H9 (cell line): ENCODE data around the gene FMN1. TPM values are rescaled to one million over a fixed set of nuclear protein-coding genes. Genes with fewer than 3 reads are reported as not detected.

Experiments
- DNase-seq: peaks from one replicate; pipeline ENCODE4 v3.0.0-alpha.2; 2017
- H2AFZ ChIP-seq: one replicate; pipeline ENCODE4 v1.6.1; 2013; ENCODE audit warnings: mild to moderate bottlenecking, low read length, control low read depth, moderate library complexity
- H2AK5ac ChIP-seq: 2 replicates; pipeline ENCODE4 v1.6.1; 2013; ENCODE audit warnings: low read length, control low read depth, mixed read lengths; ENCODE audit not compliant: insufficient read length
- H2BK120ac ChIP-seq: one replicate; pipeline ENCODE4 v1.6.1; 2013; ENCODE audit warnings: low read depth, mild to moderate bottlenecking, low read length, control low read depth, inconsistent platforms; ENCODE audit not compliant: poor library complexity, severe bottlenecking
- H2BK12ac ChIP-seq: 2 replicates; pipeline ENCODE4 v1.6.1; 2013; ENCODE audit warnings: low read length, control low read depth, mixed read lengths, low read depth; ENCODE audit not compliant: insufficient read length
- H2BK15ac ChIP-seq: 2 replicates; pipeline ENCODE4 v1.6.1; 2013; ENCODE audit warnings: low read depth, low read length, control low read depth
- H2BK20ac ChIP-seq: one replicate; pipeline ENCODE4 v1.6.1; 2013; ENCODE audit warnings: low read depth, mild to moderate bottlenecking, low read length, control low read depth, inconsistent platforms; ENCODE audit not compliant: poor library complexity, severe bottlenecking
- H2BK5ac ChIP-seq: 2 replicates; pipeline ENCODE4 v1.6.1; 2013; ENCODE audit warnings: low read length, control low read depth, mixed read lengths; ENCODE audit not compliant: insufficient read length
- H3K14ac ChIP-seq: 2 replicates; pipeline ENCODE4 v1.6.1; 2013; ENCODE audit warnings: low read length, control low read depth; ENCODE audit not compliant: insufficient read depth
- H3K18ac ChIP-seq: 2 replicates; pipeline ENCODE4 v1.6.1; 2013; ENCODE audit warnings: low read depth, mild to moderate bottlenecking, mixed read lengths, low read length, control low read depth; ENCODE audit not compliant: insufficient read length
- H3K23ac ChIP-seq: 2 replicates; pipeline ENCODE4 v1.6.1; 2013; ENCODE audit warnings: low read length, control low read depth, mixed read lengths, low read depth; ENCODE audit not compliant: insufficient read length
- H3K23me2 ChIP-seq: 2 replicates; pipeline ENCODE4 v1.6.1; 2013; ENCODE audit warnings: low read depth, mild to moderate bottlenecking, mixed read lengths, low read length, control low read depth; ENCODE audit not compliant: insufficient read length, poor library complexity, severe bottlenecking
- H3K27ac ChIP-seq: 2 replicates; pipeline ENCODE4 v1.5.1; 2013; ENCODE audit warnings: low read length, control low read depth, mixed read lengths, low read depth; ENCODE audit not compliant: insufficient read length
- H3K27me3 ChIP-seq: 2 replicates; pipeline ENCODE4 v1.6.1; 2013; ENCODE audit warnings: low read length, control low read depth, inconsistent platforms; ENCODE audit not compliant: insufficient read depth
- H3K4ac ChIP-seq: 2 replicates; pipeline ENCODE4 v1.6.1; 2013; ENCODE audit warnings: low read depth, mild to moderate bottlenecking, control low read depth, inconsistent platforms, low read length, moderate library complexity
- H3K4me1 ChIP-seq: 2 replicates; pipeline ENCODE4 v1.6.1; 2013; ENCODE audit warnings: low read length, control low read depth, inconsistent platforms; ENCODE audit not compliant: insufficient read depth
- H3K4me2 ChIP-seq: 2 replicates; pipeline ENCODE4 v1.6.1; 2013; ENCODE audit warnings: low read length, control low read depth, mixed read lengths; ENCODE audit not compliant: insufficient read length, insufficient read depth
- H3K56ac ChIP-seq: 2 replicates; pipeline ENCODE4 v1.6.1; 2013; ENCODE audit warnings: low read depth, mild to moderate bottlenecking, mixed read lengths, low read length, control low read depth; ENCODE audit not compliant: insufficient read length
- H3K79me1 ChIP-seq: 2 replicates; pipeline ENCODE4 v1.6.1; 2013; ENCODE audit warnings: low read depth, mild to moderate bottlenecking, moderate library complexity, low read length, control low read depth, inconsistent platforms; ENCODE audit not compliant: insufficient read depth, poor library complexity, severe bottlenecking
- H3K79me2 ChIP-seq: 2 replicates; pipeline ENCODE4 v1.6.1; 2013; ENCODE audit warnings: low read length, control low read depth, inconsistent platforms; ENCODE audit not compliant: insufficient read depth
- H3K9ac ChIP-seq: 2 replicates; pipeline ENCODE4 v1.6.1; 2013; ENCODE audit warnings: low read length, control low read depth, mixed read lengths; ENCODE audit not compliant: insufficient read length; ENCODE audit errors: extremely low read depth
- H3K9me3 ChIP-seq: one replicate; pipeline ENCODE4 v1.6.1; 2013; ENCODE audit warnings: low read depth, low read length, inconsistent platforms; ENCODE audit not compliant: control insufficient read depth
- H3T11ph ChIP-seq: one replicate; pipeline ENCODE4 v1.6.1; 2013; ENCODE audit warnings: mild to moderate bottlenecking, low read length, control low read depth, inconsistent platforms
- H4K20me1 ChIP-seq: one replicate; pipeline ENCODE4 v1.6.1; 2013; ENCODE audit not compliant: control insufficient read depth, insufficient read length, insufficient read depth
- H4K5ac ChIP-seq: 2 replicates; pipeline ENCODE4 v1.6.1; 2013; ENCODE audit warnings: low read depth, mild to moderate bottlenecking, mixed read lengths, low read length, control low read depth; ENCODE audit not compliant: insufficient read length
- H4K8ac ChIP-seq: replicated peaks from 2 replicates; pipeline ENCODE4 v1.6.1; 2013; ENCODE audit warnings: low read length, control low read depth, mixed read lengths, low read depth; ENCODE audit not compliant: insufficient read length
- H4K91ac ChIP-seq: 2 replicates; pipeline ENCODE4 v1.6.1; 2013; ENCODE audit warnings: low read depth, mild to moderate bottlenecking, moderate library complexity, mixed read lengths, low read length, control low read depth; ENCODE audit not compliant: insufficient read length
- H3K27ac Mint-ChIP-seq, 3 experiments: 2 replicates in 2 of 3; 3 replicates in 1 of 3; pipeline ENCODE4 v1.8.0; 2020 to 2021; ENCODE audit warnings: mixed read lengths in 3 of 3, mild to moderate bottlenecking in 1 of 3, moderate library complexity in 1 of 3
- H3K27me3 Mint-ChIP-seq: 2 replicates; pipeline ENCODE4 v1.8.0; 2021; ENCODE audit warnings: low read depth, mild to moderate bottlenecking, moderate library complexity, mixed read lengths
- H3K36me3 Mint-ChIP-seq, 3 experiments: 2 replicates in 2 of 3; 3 replicates in 1 of 3; pipeline ENCODE4 v1.8.0; 2020 to 2021; ENCODE audit warnings: low read depth in 3 of 3, mixed read lengths in 3 of 3; ENCODE audit not compliant: insufficient read depth in 1 of 3
- H3K4me1 Mint-ChIP-seq, 2 experiments: 2 replicates each; pipeline ENCODE4 v1.8.0; 2020; ENCODE audit warnings: mixed read lengths in 2 of 2
- H3K4me3 Mint-ChIP-seq, 2 experiments: 2 replicates in 1 of 2; 3 replicates in 1 of 2; pipeline ENCODE4 v1.8.0; 2020 to 2021; ENCODE audit warnings: mild to moderate bottlenecking in 2 of 2, mixed read lengths in 2 of 2, moderate library complexity in 1 of 2
- H3K9me3 Mint-ChIP-seq, 2 experiments: 2 replicates in 1 of 2; 3 replicates in 1 of 2; pipeline ENCODE4 v1.8.0; 2020; ENCODE audit warnings: mild to moderate bottlenecking in 2 of 2, mixed read lengths in 2 of 2, moderate library complexity in 1 of 2
- CTCF ChIP-seq: fragments of 200-600 bp; sonication (generic); conservative IDR thresholded peaks from 3 replicates; pipeline ENCODE4 v1.8.0; 2021; ENCODE audit warnings: antibody characterized with exemption, mild to moderate bottlenecking
- WGBS: extraction: QIAGEN DNeasy Blood & Tissue Kit; methylation state at CpG from one replicate; pipeline ENCODE4 v1.1.7; 2013; ENCODE audit warnings: missing lambda C conversion rate, low lambda C conversion rate, mixed read lengths; ENCODE audit not compliant: insufficient read length; ENCODE audit errors: extremely low coverage; 5-methylcytosine and 5-hydroxymethylcytosine counted together
- total RNA-seq: library from RNA; stranded (reverse); gene quantifications from 2 replicates; pipeline ENCODE4 v1.2.1, GENCODE V29; 2021

The FMN1 gene
- total RNA-seq, 1 experiment from 2014 or later: 1.9 TPM

DNA sequence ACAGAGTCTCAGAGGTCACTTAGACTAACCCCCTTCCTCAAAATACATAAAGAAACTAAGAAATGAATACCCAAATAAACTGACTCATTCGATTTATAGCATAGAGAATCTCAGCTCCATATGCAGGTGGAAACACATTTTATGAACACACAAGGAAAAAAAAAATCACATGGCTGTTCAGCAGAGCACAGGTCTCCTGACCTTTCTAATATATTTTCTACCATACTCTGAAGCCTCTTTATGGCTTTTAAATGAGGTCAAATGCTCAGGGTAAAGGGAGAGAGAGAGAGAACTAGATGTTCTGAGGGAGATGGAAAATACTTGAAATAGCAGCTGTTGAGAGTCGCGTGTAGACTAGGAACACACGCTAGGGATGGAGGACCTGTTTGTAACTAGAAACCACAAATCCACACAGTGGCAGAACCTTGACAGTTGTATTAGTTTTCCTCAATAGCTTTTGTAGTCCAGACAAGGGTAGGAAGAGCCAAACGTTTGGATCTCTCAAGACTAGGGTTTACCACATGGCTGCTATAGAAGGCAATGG, 165.3 kb downstream of the FMN1 start:
- Histone ChIP-seq H3K9ac (no peak overlapping the region), H3K79me2 (no peaks in the 10 kb centered on the region), H3K56ac (no peak overlapping the region), H4K8ac (no peak overlapping the region), H3K4me2 (no peak overlapping the region), H2BK120ac (no peak overlapping the region), H3T11ph (no peak overlapping the region), H2BK12ac (no peak overlapping the region), H3K4ac (no peak overlapping the region), H4K91ac (no peak overlapping the region), H3K23me2 (no peaks in the 10 kb centered on the region), H3K23ac (no peak overlapping the region), H2AK5ac (no peak overlapping the region), H3K9me3 (no peaks in the 10 kb centered on the region), H2AFZ (no peak overlapping the region), H3K27ac (no peak overlapping the region), H4K5ac (no peak overlapping the region), H3K18ac (no peak overlapping the region), H2BK15ac (no peak overlapping the region), H3K14ac (no peak overlapping the region), H3K79me1 (no peaks in the 10 kb centered on the region), H3K4me1 (no peaks in the 10 kb centered on the region), H2BK5ac (no peak overlapping the region), H2BK20ac (no peak overlapping the region), H4K20me1 (no peaks in the 10 kb centered on the region), H3K27me3 (no peaks in the 10 kb centered on the region)
- H3K4me1 Mint-ChIP-seq: no peaks in the 10 kb centered on the region
- no peaks in the 10 kb centered on the region for H3K36me3 Mint-ChIP-seq
- no peaks in the 10 kb centered on the region for H3K9me3 Mint-ChIP-seq
- no peak for TF ChIP-seq CTCF
- no peak overlapping the region for H3K27ac Mint-ChIP-seq
- no peak for DNase-seq
- H3K4me3 Mint-ChIP-seq: no peak overlapping the region
- no CpG with 5 or more reads among the region's 5 CpGs for WGBS
- H3K27me3 Mint-ChIP-seq: no peaks in the 10 kb centered on the region
